Mucosa of gallbladder (tissue), 1 donor: Measurements from ENCODE around the gene ZEB1. TPM values are rescaled to one million over a fixed set of nuclear protein-coding genes. Genes with fewer than 3 reads are reported as not detected.
"Not testable (repeated sequence)": the region's sequence is repeated elsewhere in the genome, so short reads cannot be mapped to it uniquely, and the experiment has no call there.

Source experiments
- DNase-seq: peaks from one replicate; pipeline ENCODE4 v3.0.0-alpha.2; 2020; ENCODE audit warnings: low spot score
- total RNA-seq: library from RNA; stranded (reverse); gene quantifications from one replicate; pipeline ENCODE4 v1.2.1, GENCODE V29; 2021
- donor health status: DM: no; HTN: no; CAD: no.

Gene ZEB1
- total RNA-seq, 1 donor from 2014 or later: 52.5 TPM

DNA sequence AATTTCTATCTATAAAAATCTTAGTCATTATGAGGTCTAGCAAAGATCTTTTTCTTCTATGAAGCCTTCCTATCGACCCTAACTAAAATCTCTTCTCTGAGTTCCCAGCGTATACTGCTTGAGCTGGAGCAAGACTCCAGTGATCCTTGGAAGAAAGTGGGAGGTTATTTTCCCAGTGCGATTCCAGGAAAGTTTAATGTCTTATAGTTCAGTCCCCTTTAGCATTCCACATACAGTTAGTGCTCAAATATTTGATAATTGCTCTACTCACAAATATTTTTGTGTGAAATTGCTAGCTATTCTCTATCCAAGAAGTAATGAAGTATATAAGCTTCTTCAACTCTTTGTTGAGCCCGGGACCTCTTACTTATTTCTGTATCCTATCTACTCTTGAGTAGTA lies 47.7 kb downstream of the ZEB1 start:
- DNase-seq: no peak

GRCh38 chr10:31368724-31369123 lies 49.7 kb downstream of the ZEB1 start:
- no peak for DNase-seq

DNA sequence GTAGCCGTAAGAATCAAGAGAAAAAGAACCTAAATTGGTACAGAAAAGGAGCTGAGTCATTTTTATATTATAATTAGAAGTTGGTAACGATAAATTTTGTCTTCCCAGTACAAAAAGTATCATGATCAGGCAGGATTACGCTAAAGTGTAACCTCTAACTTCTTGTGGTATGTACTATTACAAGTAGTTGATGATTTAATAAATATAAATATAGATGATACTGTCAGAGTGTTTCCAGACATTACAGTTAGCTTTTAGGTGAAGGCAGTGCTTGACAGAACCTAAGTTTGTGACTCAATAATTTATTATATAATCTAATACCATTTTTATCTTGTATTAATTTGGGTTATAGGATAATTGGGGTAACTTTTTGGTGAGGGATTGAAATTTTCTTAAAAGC lies 53.4 kb downstream of the ZEB1 start:
- DNase-seq: no peak

- no peak for DNase-seq
These were observed 55.2 kb downstream of the ZEB1 start for GRCh38 chr10:31374146-31374696.

GRCh38 chr10:31381171-31381570 lies 62.2 kb downstream of the ZEB1 start:
- no peak for DNase-seq

DNA sequence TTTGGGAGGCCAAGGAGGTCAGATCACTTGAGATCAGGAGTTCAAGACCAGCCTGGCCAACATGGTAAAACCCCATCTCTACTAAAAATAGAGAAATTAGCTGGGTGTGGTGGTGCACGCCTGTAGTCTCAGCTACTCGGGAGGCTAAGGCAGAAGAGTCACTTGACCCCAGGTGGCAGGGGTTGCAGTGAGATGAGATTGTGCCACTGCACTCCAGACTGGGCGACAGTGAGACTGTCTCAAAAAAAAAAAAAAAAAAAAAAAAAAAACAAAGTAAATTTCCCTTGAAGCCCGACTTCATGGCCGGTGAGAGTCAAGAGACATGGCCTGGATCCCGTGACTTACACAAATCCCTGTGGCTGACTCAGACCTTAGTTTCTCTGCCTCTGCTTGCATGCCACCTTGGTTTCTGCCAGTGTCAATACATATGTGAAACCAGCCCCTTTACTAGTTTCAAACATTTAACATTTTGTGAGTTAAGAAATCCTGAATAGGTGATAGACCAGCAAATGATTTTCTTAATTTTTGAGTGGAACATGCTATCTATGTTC lies 62.8 kb downstream of the ZEB1 start:
- DNase-seq: no peak

- DNase-seq: no peak
These were observed 65.0 kb downstream of the ZEB1 start for GRCh38 chr10:31383810-31384588.

DNA sequence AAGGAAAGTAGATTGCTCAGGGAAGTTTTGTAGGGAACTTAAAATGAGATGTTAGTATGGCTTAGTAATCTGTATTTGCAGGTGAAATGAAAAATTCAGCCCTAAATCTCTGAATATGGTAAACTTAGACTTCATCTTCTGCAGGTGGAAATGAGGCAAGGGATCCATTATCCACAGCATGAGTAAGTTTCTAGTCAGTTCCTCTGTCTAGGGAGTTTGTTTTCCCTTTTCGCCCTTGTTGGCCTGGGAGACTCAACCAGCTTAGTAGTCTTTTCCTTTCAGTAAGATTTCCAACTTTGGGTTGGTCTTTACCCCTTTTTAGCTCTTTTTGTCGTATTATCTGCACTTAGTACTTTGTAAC lies 65.6 kb downstream of the ZEB1 start:
- no peak for DNase-seq

DNA sequence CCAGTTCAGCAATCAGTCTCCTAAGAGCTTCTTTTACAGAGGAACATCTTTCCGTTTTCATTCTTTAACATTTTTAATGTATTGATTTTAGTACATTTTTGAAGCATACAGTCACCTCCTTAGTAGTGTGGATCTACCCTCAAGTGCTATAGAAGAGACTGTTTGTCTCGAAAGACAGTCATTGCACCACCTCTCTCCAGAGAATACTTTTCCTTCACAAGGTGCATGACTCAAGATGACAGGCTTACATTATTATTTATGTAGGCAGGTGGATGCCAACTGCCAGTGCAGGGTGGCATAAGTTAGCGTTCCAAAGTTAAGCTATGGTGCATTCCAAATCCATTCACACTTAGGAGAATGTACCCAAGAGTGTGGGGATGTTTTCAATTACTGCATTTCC lies 71.8 kb downstream of the ZEB1 start:
- no peak for DNase-seq

DNA sequence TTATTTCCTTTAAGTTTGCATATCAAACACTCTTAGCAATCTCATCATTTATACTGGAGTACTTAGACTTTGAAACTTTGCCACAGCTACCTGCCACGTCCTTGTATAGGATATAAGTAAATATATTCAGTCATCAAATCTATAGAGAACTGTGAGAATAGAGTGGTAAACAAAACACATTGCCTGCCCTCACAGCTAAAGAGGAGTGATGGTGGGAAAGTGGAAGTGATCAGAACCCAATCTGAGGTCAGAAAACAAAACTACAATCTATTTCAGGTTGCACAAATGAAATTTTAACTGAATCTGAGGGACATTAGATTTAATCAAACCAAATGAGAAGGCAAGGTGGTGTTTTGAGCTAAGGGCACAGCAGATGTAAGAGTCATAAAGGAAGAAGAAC lies 74.8 kb downstream of the ZEB1 start:
- no peak for DNase-seq

- DNase-seq: no peak
These were observed 76.7 kb downstream of the ZEB1 start for GRCh38 chr10:31395695-31396094.

- DNase-seq: no peak
These were observed 77.4 kb downstream of the ZEB1 start for GRCh38 chr10:31396376-31396775.

- DNase-seq: no peak
These were observed 78.8 kb downstream of the ZEB1 start for GRCh38 chr10:31397852-31398251.

GRCh38 chr10:31399171-31399570 lies 80.2 kb downstream of the ZEB1 start:
- DNase-seq: no peak

- DNase-seq: no peak
These were observed 80.6 kb downstream of the ZEB1 start for GRCh38 chr10:31399631-31400030.

GRCh38 chr10:31401287-31401686 lies 82.3 kb downstream of the ZEB1 start:
- DNase-seq: no peak

DNA sequence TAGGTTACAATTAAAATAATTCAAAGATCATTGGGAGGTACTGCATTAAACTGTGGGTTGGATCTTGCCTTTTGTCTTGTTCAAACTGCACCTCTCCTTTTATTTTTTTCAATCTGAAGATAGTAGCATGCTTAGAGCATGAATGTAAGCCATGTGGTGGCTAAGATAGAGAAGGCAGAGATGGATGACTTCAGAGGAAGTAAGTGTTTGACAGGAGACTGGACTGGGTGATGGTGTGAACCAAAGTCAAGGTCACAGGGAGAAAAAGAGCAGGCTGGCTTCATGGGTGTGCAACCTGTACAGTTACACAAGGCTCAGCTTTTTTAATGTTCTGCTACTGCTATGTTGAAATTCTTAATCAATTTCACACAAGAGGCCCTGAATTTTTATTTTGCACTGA lies 85.6 kb downstream of the ZEB1 start:
- no peak for DNase-seq

DNA sequence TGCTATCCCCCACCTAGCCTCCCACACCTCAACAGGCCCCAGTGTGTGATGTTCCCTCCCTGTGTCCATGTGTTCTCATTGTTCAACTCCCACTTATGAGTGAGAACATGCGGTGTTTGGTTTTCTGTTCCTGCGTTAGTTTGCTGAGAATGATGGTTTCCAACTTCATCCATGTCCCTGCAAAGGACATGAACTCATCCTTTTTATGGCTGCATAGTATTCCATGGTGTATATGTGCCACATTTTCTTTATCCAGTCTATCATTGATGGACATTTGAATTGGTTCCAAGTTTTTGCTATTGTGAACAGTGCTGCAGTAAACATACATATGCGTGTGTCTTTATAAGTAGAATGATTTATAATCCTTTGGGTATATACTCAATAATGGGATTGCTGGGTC lies 86.8 kb downstream of the ZEB1 start:
- DNase-seq: not testable (repeated sequence)

DNA sequence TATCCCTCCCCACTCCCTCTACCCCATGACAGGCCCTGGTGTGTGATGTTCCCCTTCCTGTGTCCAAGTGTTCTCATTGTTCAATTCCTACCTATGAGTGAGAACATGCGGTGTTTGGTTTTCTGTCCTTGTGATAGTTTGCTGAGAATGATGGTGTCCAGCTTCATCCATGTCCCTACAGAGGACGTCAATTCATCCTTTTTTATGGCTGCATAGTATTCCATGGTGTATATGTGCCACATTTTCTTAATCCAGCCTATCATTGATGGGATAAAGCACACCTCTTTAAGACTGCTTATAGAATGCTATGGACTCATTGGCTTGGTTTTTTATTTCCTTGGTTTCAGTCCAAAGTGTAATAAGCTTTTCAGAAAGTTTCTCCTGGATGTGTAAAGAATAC lies 93.4 kb downstream of the ZEB1 start:
- DNase-seq: not testable (repeated sequence)

DNA sequence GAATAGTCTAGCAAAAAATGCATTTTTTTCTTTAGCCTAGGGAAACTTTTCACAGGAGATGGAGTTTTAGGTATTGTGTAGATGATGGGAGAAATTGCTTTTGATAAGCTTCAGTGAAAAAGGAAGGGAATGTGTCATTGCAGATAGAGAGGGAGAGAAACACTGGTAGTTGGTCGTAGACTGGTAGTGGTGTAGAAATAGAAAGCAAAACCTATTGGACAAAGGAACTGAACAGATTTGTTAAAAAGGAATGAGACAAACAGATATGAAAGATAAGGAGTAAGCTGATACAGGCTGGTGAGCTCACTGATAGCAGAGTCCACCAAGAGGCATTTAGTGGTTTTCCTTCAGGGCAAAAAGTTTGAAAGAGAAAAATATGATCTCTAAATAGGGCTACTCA lies 94.3 kb downstream of the ZEB1 start:
- no peak for DNase-seq

DNA sequence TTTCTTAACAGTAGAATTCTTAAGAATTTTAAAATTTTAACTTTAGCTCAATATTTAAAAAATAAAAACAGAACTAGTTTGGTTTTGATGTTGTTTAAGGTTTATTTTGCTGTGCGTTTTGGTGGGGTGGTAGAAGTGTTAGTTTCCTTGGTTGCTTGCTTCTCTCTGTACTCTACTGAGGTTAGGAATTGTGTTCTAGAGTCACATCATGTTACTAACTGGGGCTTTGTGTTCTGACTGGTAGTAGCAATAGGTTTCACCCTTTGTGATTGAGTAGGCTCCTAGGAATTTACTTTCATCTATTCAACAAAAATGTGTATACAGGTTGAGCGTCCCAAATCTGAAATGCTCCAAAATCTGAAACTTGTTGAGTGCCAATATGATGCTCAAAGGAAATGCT lies 99.5 kb downstream of the ZEB1 start:
- no peak for DNase-seq

GRCh38 chr10:31419394-31420063 lies 100.5 kb downstream of the ZEB1 start:
- no peak for DNase-seq

DNA sequence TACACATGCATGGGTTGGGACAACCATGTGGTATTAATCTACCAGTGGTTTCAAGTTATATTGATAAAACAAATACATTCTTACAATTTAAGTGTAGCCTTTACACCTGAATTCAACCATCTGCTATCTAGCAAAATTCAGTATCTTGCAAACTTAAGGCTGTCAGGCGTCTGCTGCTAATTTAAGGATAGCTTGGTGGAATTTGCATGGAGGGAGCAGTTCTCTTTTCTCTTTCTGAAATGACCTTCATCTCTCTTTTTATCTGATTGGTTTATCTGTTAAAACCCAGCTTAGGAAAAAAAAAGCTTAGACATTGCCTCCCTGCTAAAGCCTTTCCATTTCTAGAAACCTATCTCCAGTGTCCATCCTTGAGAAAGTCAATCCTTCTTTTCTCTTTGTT lies 102.3 kb downstream of the ZEB1 start:
- DNase-seq: no peak
